ENCODE data around the gene CST7. TPM values are rescaled to one million over a fixed set of nuclear protein-coding genes. Genes with fewer than 3 reads are reported as not detected.

The CST7 gene
- total and polyA plus RNA-seq, 2 donors from 2014 or later: 1.4 to 3.7 TPM

GRCh38 chr20:24959591-24960301 is 10.7 kb downstream of the CST7 start:
- intact Hi-C loops (cut with DNase I): no loop called here
- no peak overlapping the region for H3K4me3 ChIP-seq (ENCODE audit: low read length in 3 of 3)
- no peaks in the 10 kb centered on the region for H3K27me3 ChIP-seq (ENCODE audit: control insufficient read depth, insufficient read depth, low read length)
- H3K4me1 ChIP-seq (ENCODE audit: control insufficient read depth in 2 of 3, insufficient read depth in 2 of 3, low read depth in 1 of 3, low read length in 3 of 3): no peaks in the 10 kb centered on the region
- DNase-seq (no peak), FAIRE-seq (no peak)
- no peak overlapping the region for H3K9ac ChIP-seq (ENCODE audit: low read length in 3 of 3)
- no peak overlapping the region for H3K27ac ChIP-seq (ENCODE audit: low read depth in 2 of 2, low read length in 2 of 2)
- H3K36me3 ChIP-seq (ENCODE audit: control insufficient read depth in 2 of 3, insufficient read depth in 3 of 3, low read length in 3 of 3): peaks cover 0 to 16% (median 15%) of the 10 kb centered on the region in 3 donors
- no peaks in the 10 kb centered on the region for H3K9me3 ChIP-seq (ENCODE audit: control insufficient read depth in 2 of 3, insufficient read depth in 1 of 3, low read length in 3 of 3)
- TF ChIP-seq CTCF (IDR thresholded peaks at IDR 0.05; ENCODE audit: borderline replicate concordance, extremely low read depth, insufficient read depth): no peak

GRCh38 chr20:24960302-24960801 is 11.3 kb downstream of the CST7 start:
- Histone ChIP-seq H3K4me1 (ENCODE audit: control insufficient read depth in 2 of 3, insufficient read depth in 2 of 3, low read depth in 1 of 3, low read length in 3 of 3) (no peaks in the 10 kb centered on the region), H3K9ac (ENCODE audit: low read length in 3 of 3) (no peak overlapping the region), H3K9me3 (ENCODE audit: control insufficient read depth in 2 of 3, insufficient read depth in 1 of 3, low read length in 3 of 3) (no peaks in the 10 kb centered on the region), H3K36me3 (ENCODE audit: control insufficient read depth in 2 of 3, insufficient read depth in 3 of 3, low read length in 3 of 3) (peaks cover 0 to 21% (median 16%) of the 10 kb centered on the region in 3 donors), H3K27ac (ENCODE audit: low read depth in 2 of 2, low read length in 2 of 2) (no peak overlapping the region), H3K27me3 (ENCODE audit: control insufficient read depth, insufficient read depth, low read length) (no peaks in the 10 kb centered on the region), H3K4me3 (ENCODE audit: low read length in 3 of 3) (no peak overlapping the region)
- TF ChIP-seq CTCF (IDR thresholded peaks at IDR 0.05; ENCODE audit: borderline replicate concordance, extremely low read depth, insufficient read depth): no peak
- FAIRE-seq (no peak), DNase-seq (no peak)
- intact Hi-C loops (cut with DNase I): no loop called here

- FAIRE-seq: no peak
- no peak for DNase-seq
- intact Hi-C loops (cut with DNase I): no loop called here
- Histone ChIP-seq H3K27ac (ENCODE audit: low read depth in 2 of 2, low read length in 2 of 2) (no peak overlapping the region), H3K9ac (ENCODE audit: low read length in 3 of 3) (no peak overlapping the region), H3K4me3 (ENCODE audit: low read length in 3 of 3) (no peak overlapping the region), H3K36me3 (ENCODE audit: control insufficient read depth in 2 of 3, insufficient read depth in 3 of 3, low read length in 3 of 3) (peaks cover 0 to 26% (median 16%) of the 10 kb centered on the region in 3 donors), H3K27me3 (ENCODE audit: control insufficient read depth, insufficient read depth, low read length) (no peaks in the 10 kb centered on the region), H3K4me1 (ENCODE audit: control insufficient read depth in 2 of 3, insufficient read depth in 2 of 3, low read depth in 1 of 3, low read length in 3 of 3) (no peaks in the 10 kb centered on the region), H3K9me3 (ENCODE audit: control insufficient read depth in 2 of 3, insufficient read depth in 1 of 3, low read length in 3 of 3) (no peaks in the 10 kb centered on the region)
- no peak for TF ChIP-seq CTCF (IDR thresholded peaks at IDR 0.05; ENCODE audit: borderline replicate concordance, extremely low read depth, insufficient read depth)
These were observed 11.8 kb downstream of the CST7 start for GRCh38 chr20:24960861-24961260.
